CD4-positive, alpha-beta memory T cell (primary cell): Measurements from ENCODE around the gene LCK. TPM values are rescaled to one million over a fixed set of nuclear protein-coding genes. Genes with fewer than 3 reads are reported as not detected.
"Not testable (repeated sequence)": the region's sequence is repeated elsewhere in the genome, so short reads cannot be mapped to it uniquely, and the experiment has no call there.

ENCODE experiments used
- CTCF ChIA-PET: fragments of 350-600 bp; sonication (Branson Sonifier 250); formaldehyde crosslinking; loops from one replicate; lab custom pipeline; 2021; ENCODE audit warnings: inconsistent platforms; ENCODE audit not compliant: partially characterized antibody; lab: Charles Lee
- POLR2A ChIA-PET: fragments of 350-600 bp; sonication (Branson Sonifier 250); formaldehyde crosslinking; loops from one replicate; lab custom pipeline; 2021; ENCODE audit not compliant: partially characterized antibody; lab: Charles Lee
- DNase-seq, 5 donors: peaks; one replicate each; pipeline versions ENCODE4 v3.0.0 to v3.0.0-alpha.2; 2020 to 2022; ENCODE audit warnings: mixed read lengths in 1 of 5
- H3K27ac ChIP-seq: one replicate; pipeline ENCODE4 v1.7.0; 2013; ENCODE audit warnings: low read depth, low read length
- H3K27me3 ChIP-seq: 2 replicates; pipeline ENCODE4 v1.7.0; 2013; ENCODE audit warnings: mild to moderate bottlenecking, low read length, moderate library complexity; ENCODE audit not compliant: insufficient read depth
- H3K36me3 ChIP-seq: 2 replicates; pipeline ENCODE4 v1.7.0; 2013; ENCODE audit warnings: mild to moderate bottlenecking, low read length, moderate library complexity; ENCODE audit not compliant: insufficient read depth
- H3K4me1 ChIP-seq: 2 replicates; pipeline ENCODE4 v1.7.0; 2013; ENCODE audit warnings: mild to moderate bottlenecking, low read length, moderate library complexity; ENCODE audit not compliant: insufficient read depth
- H3K4me3 ChIP-seq, 2 donors: one replicate each; pipeline ENCODE4 v1.7.0; 2013; ENCODE audit warnings: low read length in 2 of 2, mild to moderate bottlenecking in 1 of 2
- H3K9me3 ChIP-seq, 2 donors: one replicate each; pipeline ENCODE4 v1.7.0; 2013; ENCODE audit warnings: low read length in 2 of 2, control low read depth in 1 of 2; ENCODE audit not compliant: control insufficient read depth in 1 of 2
- H3K27ac Mint-ChIP-seq, 7 donors: one replicate each; pipeline ENCODE4 v1.8.0; 2020 to 2021; ENCODE audit warnings: mixed read lengths in 7 of 7, mild to moderate bottlenecking in 6 of 7, inconsistent platforms in 3 of 7, moderate library complexity in 3 of 7
- H3K27me3 Mint-ChIP-seq, 2 donors: one replicate each; pipeline ENCODE4 v1.8.0; 2020 to 2021; ENCODE audit warnings: mixed read lengths in 2 of 2
- H3K36me3 Mint-ChIP-seq, 2 donors: one replicate each; pipeline ENCODE4 v1.8.0; 2020 to 2021; ENCODE audit warnings: mixed read lengths in 2 of 2, inconsistent platforms in 1 of 2, mild to moderate bottlenecking in 1 of 2
- H3K4me1 Mint-ChIP-seq, 4 donors: one replicate each; pipeline ENCODE4 v1.8.0; 2020 to 2021; ENCODE audit warnings: mixed read lengths in 4 of 4, mild to moderate bottlenecking in 1 of 4
- H3K4me3 Mint-ChIP-seq, 8 donors: one replicate each; pipeline ENCODE4 v1.8.0; 2020 to 2021; ENCODE audit warnings: mixed read lengths in 8 of 8, mild to moderate bottlenecking in 7 of 8, moderate library complexity in 6 of 8, inconsistent platforms in 3 of 8
- H3K9me3 Mint-ChIP-seq, 8 donors: one replicate each; pipeline ENCODE4 v1.8.0; 2020 to 2021; ENCODE audit warnings: mixed read lengths in 8 of 8, mild to moderate bottlenecking in 5 of 8, inconsistent platforms in 3 of 8, moderate library complexity in 1 of 8
- intact Hi-C: fragments of 100-400 bp; cut with micrococcal nuclease; formaldehyde crosslinking; loops from one replicate; pipeline ENCODE4 v1.15.1; 2023
- polyA plus RNA-seq, 2 donors: library from polyadenylated mRNA; unstranded; fragments of 300-500 nt; fragmentation: Illumina TruSeq; gene quantifications; one replicate each; pipeline ENCODE4 v1.2.3, GENCODE V29; 2021
- total RNA-seq, 2 experiments: library from RNA; stranded (reverse); gene quantifications; one replicate each; pipeline ENCODE4 v1.2.3, GENCODE V29; 2021

Gene LCK
- total and polyA plus RNA-seq, 4 experiments from 2014 or later: 431 to 1,233 (median 608) TPM

DNA sequence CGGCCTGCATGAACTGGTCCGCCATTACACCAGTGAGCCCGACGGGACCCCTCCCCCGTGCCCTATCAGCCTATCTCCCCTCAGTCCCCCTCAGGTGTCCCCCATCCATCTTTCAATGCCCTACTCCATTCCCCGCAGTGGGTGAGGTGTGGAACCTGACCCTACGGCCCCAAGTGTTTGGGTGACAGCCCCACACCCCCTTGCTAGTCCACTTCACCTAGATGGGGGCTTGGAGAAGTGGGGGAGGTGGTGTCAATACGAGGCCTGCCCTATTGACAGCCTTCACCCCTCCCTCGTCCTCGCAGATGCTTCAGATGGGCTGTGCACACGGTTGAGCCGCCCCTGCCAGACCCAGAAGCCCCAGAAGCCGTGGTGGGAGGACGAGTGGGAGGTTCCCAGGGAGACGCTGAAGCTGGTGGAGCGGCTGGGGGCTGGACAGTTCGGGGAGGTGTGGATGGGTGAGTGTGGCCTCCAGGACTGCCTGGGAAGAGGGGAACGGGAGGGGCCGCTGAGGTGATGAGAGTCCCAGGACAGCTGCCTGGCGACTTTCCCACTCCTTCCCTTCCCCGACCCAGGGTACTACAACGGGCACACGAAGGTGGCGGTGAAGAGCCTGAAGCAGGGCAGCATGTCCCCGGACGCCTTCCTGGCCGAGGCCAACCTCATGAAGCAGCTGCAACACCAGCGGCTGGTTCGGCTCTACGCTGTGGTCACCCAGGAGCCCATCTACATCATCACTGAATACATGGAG lies 25.1 kb downstream of the LCK start:
- no peak for DNase-seq
- H3K4me1 ChIP-seq: peaks cover 40% of the 10 kb centered on the region
- H3K27me3 ChIP-seq: no peaks in the 10 kb centered on the region
- no peak overlapping the region for H3K4me3 ChIP-seq
- peaks cover 65% of the 10 kb centered on the region for H3K36me3 ChIP-seq
- intact Hi-C loops: no loop called here
- no peak overlapping the region for H3K4me3 Mint-ChIP-seq
- H3K27ac Mint-ChIP-seq: peak overlapping the region in 5 of 7 donors; percentile 51 to 86 (median 74)
- peaks cover 46 to 84% of the 10 kb centered on the region in 2 donors for H3K36me3 Mint-ChIP-seq
- no peaks in the 10 kb centered on the region for H3K9me3 ChIP-seq
- no peak overlapping the region for H3K27ac ChIP-seq
- POLR2A ChIA-PET: interaction anchor here (1.0 to 9.8 kb wide), 4 partner anchors 15 to 96 kb away, joined by 3 to 199 read pairs (median 5); partner anchors contain the start of genes FAM167B and LCK
- H3K9me3 Mint-ChIP-seq: peaks cover 0 to 3% (median 0%) of the 10 kb centered on the region in 8 donors
- CTCF ChIA-PET: no interaction called here
- peaks cover 36 to 48% (median 41%) of the 10 kb centered on the region in 4 donors for H3K4me1 Mint-ChIP-seq
- no peaks in the 10 kb centered on the region for H3K27me3 Mint-ChIP-seq

DNA sequence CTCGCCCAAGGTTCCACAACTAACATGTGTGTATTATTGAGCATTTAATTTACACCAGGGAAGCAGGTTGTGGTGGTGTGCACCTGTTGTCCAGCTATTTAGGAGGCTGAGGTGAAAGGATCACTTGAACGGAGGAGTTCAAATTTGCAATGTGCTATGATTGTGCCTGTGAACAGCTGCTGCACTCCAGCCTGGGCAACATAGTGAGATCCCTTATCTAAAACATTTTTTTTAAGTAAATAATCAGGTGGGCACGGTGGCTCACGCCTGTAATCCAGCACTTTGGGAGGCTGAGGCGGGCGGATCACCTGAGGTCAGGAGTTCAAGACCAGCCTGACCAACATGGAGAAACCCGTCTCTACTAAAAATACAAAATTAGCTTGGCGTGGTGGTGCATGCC lies 33.7 kb downstream of the LCK start:
- H3K4me3 ChIP-seq, H3K27me3 ChIP-seq, H3K27me3 Mint-ChIP-seq, CTCF ChIA-PET, H3K27ac Mint-ChIP-seq, DNase-seq, H3K4me1 ChIP-seq, H3K4me3 Mint-ChIP-seq, H3K4me1 Mint-ChIP-seq, H3K9me3 Mint-ChIP-seq, H3K9me3 ChIP-seq, intact Hi-C loops, H3K27ac ChIP-seq: not testable (repeated sequence)
- H3K36me3 Mint-ChIP-seq: peaks cover 31 to 52% of the 10 kb centered on the region in 2 donors
- POLR2A ChIA-PET: interaction anchor here (1.0 to 11.3 kb wide), 2 partner anchors 10 to 33 kb away, joined by 3 to 226 read pairs; partner anchors contain the start of genes FAM167B and LCK
- peaks cover 46% of the 10 kb centered on the region for H3K36me3 ChIP-seq

DNA sequence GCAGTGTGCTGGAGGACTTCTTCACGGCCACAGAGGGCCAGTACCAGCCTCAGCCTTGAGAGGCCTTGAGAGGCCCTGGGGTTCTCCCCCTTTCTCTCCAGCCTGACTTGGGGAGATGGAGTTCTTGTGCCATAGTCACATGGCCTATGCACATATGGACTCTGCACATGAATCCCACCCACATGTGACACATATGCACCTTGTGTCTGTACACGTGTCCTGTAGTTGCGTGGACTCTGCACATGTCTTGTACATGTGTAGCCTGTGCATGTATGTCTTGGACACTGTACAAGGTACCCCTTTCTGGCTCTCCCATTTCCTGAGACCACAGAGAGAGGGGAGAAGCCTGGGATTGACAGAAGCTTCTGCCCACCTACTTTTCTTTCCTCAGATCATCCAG lies 34.6 kb downstream of the LCK start:
- Histone ChIP-seq H3K4me3 (no peak overlapping the region), H3K27ac (no peak overlapping the region), H3K9me3 (no peaks in the 10 kb centered on the region), H3K36me3 (peaks cover 41% of the 10 kb centered on the region), H3K27me3 (no peaks in the 10 kb centered on the region), H3K4me1 (peaks cover 9% of the 10 kb centered on the region)
- H3K27me3 Mint-ChIP-seq: no peaks in the 10 kb centered on the region
- peak overlapping the region in 4 of 7 donors; percentile 6 to 47 (median 24) for H3K27ac Mint-ChIP-seq
- no peak for DNase-seq
- peaks cover 2 to 7% (median 6%) of the 10 kb centered on the region in 4 donors for H3K4me1 Mint-ChIP-seq
- intact Hi-C loops: no loop called here
- H3K4me3 Mint-ChIP-seq: no peak overlapping the region
- ChIA-PET CTCF (interaction anchor here (3.5 kb wide), 1 partner anchor 36 kb away, joined by 19 read pairs; no protein-coding TSS in a partner anchor), POLR2A (interaction anchor here (1.0 to 11.3 kb wide), 2 partner anchors 11 to 34 kb away, joined by 3 to 226 read pairs; partner anchors contain the start of genes FAM167B and LCK)
- H3K9me3 Mint-ChIP-seq: peaks cover 0 to 1% (median 0%) of the 10 kb centered on the region in 8 donors
- peaks cover 25 to 45% of the 10 kb centered on the region in 2 donors for H3K36me3 Mint-ChIP-seq

DNA sequence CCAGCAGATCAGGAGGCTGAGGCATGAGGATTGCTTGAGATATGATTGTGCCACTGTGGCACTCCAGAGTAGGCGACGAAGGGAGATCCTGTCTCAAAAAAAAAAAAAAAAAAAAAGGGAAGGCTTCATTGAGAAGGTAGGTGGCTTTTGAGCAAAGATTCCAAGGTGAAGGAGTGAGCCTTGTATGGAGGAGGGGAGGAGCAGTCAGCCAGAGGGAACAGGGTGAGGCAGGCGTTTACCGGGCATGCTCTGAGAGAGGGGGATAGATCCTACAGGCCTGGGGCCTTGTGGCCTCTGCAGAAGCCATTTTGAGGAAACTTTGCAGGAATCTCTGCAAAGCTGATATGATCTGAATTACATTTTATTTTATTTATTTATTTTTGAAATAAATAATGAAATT lies 35.7 kb downstream of the LCK start:
- Histone ChIP-seq H3K27me3 (no peaks in the 10 kb centered on the region), H3K36me3 (peaks cover 32% of the 10 kb centered on the region), H3K4me1 (peaks cover 19% of the 10 kb centered on the region), H3K9me3 (no peaks in the 10 kb centered on the region), H3K27ac (no peak overlapping the region), H3K4me3 (no peak overlapping the region)
- CTCF ChIA-PET: interaction anchor here (3.5 to 7.1 kb wide), 2 partner anchors 38 to 46 kb away, joined by 19 to 49 read pairs; no protein-coding TSS in a partner anchor
- Mint-ChIP-seq H3K27me3 (no peaks in the 10 kb centered on the region), H3K36me3 (peaks cover 22 to 44% of the 10 kb centered on the region in 2 donors), H3K9me3 (peaks cover 0 to 1% (median 0%) of the 10 kb centered on the region in 8 donors), H3K4me3 (no peak overlapping the region), H3K4me1 (peaks cover 7 to 17% (median 13%) of the 10 kb centered on the region in 4 donors), H3K27ac (peak overlapping the region in 2 of 7 donors; percentile 83 to 84)
- intact Hi-C loops: no loop called here
- POLR2A ChIA-PET: interaction anchor here (0.6 to 11.3 kb wide), 6 partner anchors 13 to 50 kb away, joined by 3 to 226 read pairs (median 12); partner anchors contain the start of genes FAM167B, LCK and MARCKSL1
- no peak for DNase-seq

DNA sequence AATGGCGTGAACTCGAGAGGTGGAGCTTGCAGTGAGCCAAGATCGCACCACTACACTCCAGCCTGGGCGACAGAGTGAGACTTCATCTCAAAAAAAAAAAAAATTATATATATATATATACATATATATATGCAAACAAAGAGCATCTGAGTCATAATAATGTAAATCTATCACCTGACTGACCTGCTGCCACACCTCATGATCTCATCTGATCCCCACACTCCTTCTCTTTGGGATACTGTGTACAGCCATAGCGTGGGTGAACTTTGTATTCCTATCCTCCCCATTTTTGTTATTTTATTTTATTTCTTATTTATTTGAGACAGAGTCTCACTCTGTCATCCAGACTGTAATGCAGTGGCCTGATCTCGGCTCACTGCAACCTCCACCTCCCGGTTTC lies 38.2 kb downstream of the LCK start:
- intact Hi-C loops: no loop called here
- H3K27ac Mint-ChIP-seq: peak overlapping the region in 5 of 7 donors; percentile 3 to 99 (median 46)
- no peak overlapping the region for H3K4me3 ChIP-seq
- H3K27me3 Mint-ChIP-seq: peaks cover 0 to 2% of the 10 kb centered on the region in 2 donors
- peaks cover 17% of the 10 kb centered on the region for H3K36me3 ChIP-seq
- peaks cover 19 to 35% of the 10 kb centered on the region in 2 donors for H3K36me3 Mint-ChIP-seq
- H3K4me3 Mint-ChIP-seq: peak overlapping the region in 1 of 8 donors; percentile 25
- ChIA-PET CTCF (interaction anchor here (0.7 to 7.1 kb wide), 8 partner anchors 19 to 99 kb away, joined by 3 to 49 read pairs (median 18); partner anchors contain the start of genes FAM167B and LCK), POLR2A (interaction anchor here (0.8 to 11.3 kb wide), 7 partner anchors 15 to 73 kb away, joined by 3 to 226 read pairs (median 24); partner anchors contain the start of genes EIF3I, FAM167B, LCK and MARCKSL1)
- peaks cover 0 to 1% (median 0%) of the 10 kb centered on the region in 8 donors for H3K9me3 Mint-ChIP-seq
- DNase-seq: no peak
- no peaks in the 10 kb centered on the region for H3K9me3 ChIP-seq
- H3K27me3 ChIP-seq: no peaks in the 10 kb centered on the region
- H3K27ac ChIP-seq: no peak overlapping the region
- H3K4me1 ChIP-seq: peaks cover 36% of the 10 kb centered on the region
- peaks cover 10 to 38% (median 24%) of the 10 kb centered on the region in 4 donors for H3K4me1 Mint-ChIP-seq

DNA sequence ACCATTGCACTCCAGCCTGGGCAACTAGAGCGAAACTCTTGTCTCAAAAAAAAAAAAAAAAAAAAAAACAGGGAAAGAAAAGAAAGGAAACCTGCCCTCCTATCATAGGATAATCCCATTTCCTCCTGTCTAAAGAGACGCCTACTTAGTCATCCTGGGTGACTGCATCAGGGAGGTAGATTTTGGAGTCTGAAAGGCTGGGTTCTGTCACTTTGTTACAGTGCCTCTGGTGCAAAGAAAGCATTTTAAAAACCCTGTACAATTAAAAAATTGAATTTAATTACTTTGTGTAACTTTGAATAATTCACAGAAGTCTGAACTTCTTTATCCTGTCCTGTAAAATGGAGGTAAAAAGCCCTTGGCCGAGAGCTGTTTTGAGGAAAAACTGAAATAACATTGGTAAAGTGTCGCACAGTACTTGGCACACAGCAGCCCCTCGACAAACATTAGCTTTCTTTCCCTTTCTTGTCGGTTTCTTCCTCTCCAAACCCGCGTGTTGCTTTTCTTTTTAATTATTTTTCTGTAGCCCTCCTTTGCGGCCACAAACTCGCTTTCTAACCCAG lies 40.2 kb downstream of the LCK start:
- Mint-ChIP-seq H3K27me3 (peaks cover 0 to 2% of the 10 kb centered on the region in 2 donors), H3K9me3 (peaks cover 0 to 1% (median 0%) of the 10 kb centered on the region in 8 donors), H3K36me3 (peaks cover 8 to 26% of the 10 kb centered on the region in 2 donors), H3K4me3 (peak overlapping the region; percentile 96 to 100 (median 98)), H3K4me1 (peaks cover 25 to 58% (median 41%) of the 10 kb centered on the region in 4 donors), H3K27ac (peak overlapping the region; percentile 94 to 99 (median 96))
- peaks cover 55% of the 10 kb centered on the region for H3K4me1 ChIP-seq
- H3K27ac ChIP-seq: peak overlapping the region; percentile 93
- H3K27me3 ChIP-seq: no peaks in the 10 kb centered on the region
- H3K9me3 ChIP-seq: no peaks in the 10 kb centered on the region
- intact Hi-C loops: loop anchor here (1.0 to 5.0 kb wide), 5 partner anchors 17 to 184 kb away; partner anchors contain the start of genes EIF3I, KPNA6 and TMEM234
- peaks cover 6% of the 10 kb centered on the region for H3K36me3 ChIP-seq
- ChIA-PET POLR2A (interaction anchor here (0.7 to 11.3 kb wide), 37 partner anchors 9 to 278 kb away, joined by 3 to 226 read pairs (median 5); partner anchors contain the start of genes BSDC1, CCDC28B, EIF3I and FAM167B), CTCF (interaction anchor here (0.9 to 7.1 kb wide), 13 partner anchors 10 to 766 kb away, joined by 3 to 49 read pairs (median 6); partner anchors contain the start of genes FAM167B and LCK)
- no peak for DNase-seq
- peak overlapping the region; percentile 37 to 93 for H3K4me3 ChIP-seq
